Coronary artery (tissue), 2 donors: ENCODE results near the gene ZDHHC22.

Experiments
- DNase-seq: peaks from one replicate; pipeline ENCODE4 v3.0.0-alpha.2; 2017; ENCODE audit warnings: low spot score
- H3K27ac ChIP-seq, 2 donors: fragments of 200-600 bp; sonication (generic); one replicate each; pipeline ENCODE4 v1.5.1; 2016 to 2019
- H3K4me3 ChIP-seq: fragments of 200-600 bp; sonication (generic); 2 replicates; pipeline ENCODE4 v1.5.1; 2016; ENCODE audit warnings: mild to moderate bottlenecking, moderate library complexity
- TF ChIP-seq, protein P1 (sequence below): fragments of 200-600 bp; sonication (generic); IDR thresholded peaks from one replicate; pipeline ENCODE4 v1.5.1; 2019; ENCODE audit warnings: antibody characterized with exemption

ZDHHC22 gene

DNA sequence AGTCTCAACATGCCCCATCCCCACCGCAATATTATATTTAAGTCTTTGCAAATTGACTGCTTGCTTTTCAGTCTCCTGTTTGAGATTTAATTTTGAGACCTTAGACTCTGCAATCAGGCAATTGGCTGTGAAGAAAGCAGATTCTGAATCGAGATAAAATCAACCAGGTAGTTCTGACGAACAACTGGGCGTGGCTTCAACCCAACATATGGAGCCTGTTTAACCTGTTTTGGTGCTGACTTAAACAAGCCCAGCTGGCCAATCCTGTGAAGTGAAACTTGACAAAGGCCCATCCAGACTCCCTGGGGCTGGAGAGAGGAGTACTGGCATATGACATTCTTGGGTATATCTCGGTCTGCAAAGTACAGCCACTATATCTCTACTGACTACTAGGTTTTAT lies 53.4 kb downstream of the ZDHHC22 start:
- Histone ChIP-seq H3K27ac (no peak overlapping the region), H3K4me3 (no peak overlapping the region)
- TF ChIP-seq, protein P1, sequence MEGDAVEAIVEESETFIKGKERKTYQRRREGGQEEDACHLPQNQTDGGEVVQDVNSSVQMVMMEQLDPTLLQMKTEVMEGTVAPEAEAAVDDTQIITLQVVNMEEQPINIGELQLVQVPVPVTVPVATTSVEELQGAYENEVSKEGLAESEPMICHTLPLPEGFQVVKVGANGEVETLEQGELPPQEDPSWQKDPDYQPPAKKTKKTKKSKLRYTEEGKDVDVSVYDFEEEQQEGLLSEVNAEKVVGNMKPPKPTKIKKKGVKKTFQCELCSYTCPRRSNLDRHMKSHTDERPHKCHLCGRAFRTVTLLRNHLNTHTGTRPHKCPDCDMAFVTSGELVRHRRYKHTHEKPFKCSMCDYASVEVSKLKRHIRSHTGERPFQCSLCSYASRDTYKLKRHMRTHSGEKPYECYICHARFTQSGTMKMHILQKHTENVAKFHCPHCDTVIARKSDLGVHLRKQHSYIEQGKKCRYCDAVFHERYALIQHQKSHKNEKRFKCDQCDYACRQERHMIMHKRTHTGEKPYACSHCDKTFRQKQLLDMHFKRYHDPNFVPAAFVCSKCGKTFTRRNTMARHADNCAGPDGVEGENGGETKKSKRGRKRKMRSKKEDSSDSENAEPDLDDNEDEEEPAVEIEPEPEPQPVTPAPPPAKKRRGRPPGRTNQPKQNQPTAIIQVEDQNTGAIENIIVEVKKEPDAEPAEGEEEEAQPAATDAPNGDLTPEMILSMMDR = no peak
- DNase-seq = no peak

GRCh38 chr14:77087631-77088030 lies 54.0 kb downstream of the ZDHHC22 start:
- H3K27ac ChIP-seq = no peak overlapping the region

GRCh38 chr14:77086951-77087350 lies 54.6 kb downstream of the ZDHHC22 start:
- no peak for DNase-seq
- H3K27ac ChIP-seq = no peak overlapping the region
- TF ChIP-seq, protein P1 = no peak
- H3K4me3 ChIP-seq = no peak overlapping the region

More at GRCh38 chr14:77087631-77088030, 54.0 kb downstream of the ZDHHC22 start:
- no peak for DNase-seq
- no peak overlapping the region for H3K4me3 ChIP-seq
- TF ChIP-seq, protein P1 = no peak

DNA sequence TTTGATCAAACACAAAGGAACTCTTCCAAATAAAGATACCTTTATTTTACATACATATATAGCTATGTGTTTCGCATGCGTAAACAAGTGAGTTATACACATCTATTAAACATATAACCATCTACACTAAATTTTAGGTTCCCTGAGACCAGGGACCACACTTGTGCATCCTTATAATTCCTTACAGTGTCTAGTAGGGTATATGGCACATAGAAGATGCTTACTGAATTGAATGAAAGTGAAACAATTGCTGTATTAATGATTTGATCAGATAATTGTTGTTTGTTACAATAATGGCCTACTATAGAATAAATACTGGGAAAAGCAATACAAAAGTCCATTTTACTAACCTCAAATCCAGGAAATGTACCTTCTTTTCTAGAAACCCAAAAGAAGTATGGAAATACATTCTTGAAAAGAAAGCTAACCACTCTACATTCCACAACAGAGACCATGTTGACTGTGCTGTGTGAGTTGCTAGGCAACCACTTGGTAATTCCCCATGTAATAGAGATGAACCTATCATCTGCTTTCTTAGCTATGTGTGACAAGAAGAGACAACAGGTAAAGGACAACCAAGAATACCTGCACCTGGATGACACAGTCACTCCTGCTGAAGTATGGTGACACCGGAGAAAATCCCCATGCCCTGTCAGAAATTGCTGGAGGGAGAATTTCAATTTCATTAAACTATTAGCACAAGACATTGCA lies 55.4 kb downstream of the ZDHHC22 start:
- Histone ChIP-seq H3K27ac (no peak overlapping the region), H3K4me3 (no peak overlapping the region)
- DNase-seq = no peak
- TF ChIP-seq, protein P1 = no peak

DNA sequence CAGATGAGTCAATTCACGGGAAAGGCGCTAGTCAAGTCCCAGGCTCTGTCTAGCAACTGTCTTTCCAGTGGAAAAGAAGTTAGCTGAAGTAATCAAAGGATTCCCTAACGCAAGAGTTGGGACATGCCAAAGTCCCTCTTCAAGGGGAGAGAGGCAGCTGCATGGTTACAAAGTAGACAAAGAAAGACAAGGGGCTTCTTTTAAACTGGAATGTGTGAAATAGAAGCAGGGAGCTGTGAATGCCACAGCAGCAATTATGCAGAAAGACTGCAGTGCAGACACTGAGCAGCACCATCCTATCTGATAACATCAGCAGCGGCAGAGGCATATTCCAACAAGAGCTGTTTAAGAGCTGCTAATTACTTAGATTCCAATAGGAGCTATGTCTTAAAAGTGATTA lies 56.1 kb downstream of the ZDHHC22 start:
- no peak for DNase-seq
- no peak overlapping the region for H3K4me3 ChIP-seq
- TF ChIP-seq, protein P1 = no peak
- no peak overlapping the region for H3K27ac ChIP-seq

DNA sequence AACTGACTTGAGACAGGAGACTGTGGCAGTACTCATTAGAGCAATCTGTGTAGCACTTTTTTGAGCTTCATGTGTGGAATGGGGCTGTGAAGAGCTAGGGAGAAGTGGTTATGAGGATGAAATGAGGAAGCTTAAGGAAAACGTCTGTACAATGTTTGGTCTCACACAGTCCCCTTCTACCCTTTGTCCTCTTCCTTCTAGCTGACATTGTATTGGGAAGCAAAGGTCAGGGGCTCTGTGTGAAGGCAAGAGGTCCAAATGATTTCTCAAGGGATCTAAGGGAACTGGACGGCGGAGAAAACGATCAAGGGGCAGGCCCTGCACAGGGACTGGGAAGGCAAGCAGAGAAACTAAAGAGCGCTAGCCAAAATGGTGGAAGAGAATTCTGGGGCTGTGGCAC lies 56.6 kb downstream of the ZDHHC22 start:
- TF ChIP-seq, protein P1 = no peak

GRCh38 chr14:77083082-77083481 lies 58.5 kb downstream of the ZDHHC22 start:
- TF ChIP-seq, protein P1 = no peak
- DNase-seq = no peak
- no peak overlapping the region for H3K4me3 ChIP-seq
- no peak overlapping the region for H3K27ac ChIP-seq

More for the DNA sequence above, 56.6 kb downstream of the ZDHHC22 start:
- Histone ChIP-seq H3K27ac (no peak overlapping the region), H3K4me3 (no peak overlapping the region)
- no peak for DNase-seq
